Suprapubic skin (tissue), 4 donors: Measurements from ENCODE around the gene AGPS.

Experiments
- CTCF ChIP-seq, 2 donors: fragments of 200-600 bp in 1 of 2; fragments of 450-650 bp in 1 of 2; sonication (generic) in 1 of 2; IDR thresholded peaks; one replicate each; pipeline ENCODE4 v1.5.1; 2016 to 2019; ENCODE audit warnings: antibody characterized with exemption in 2 of 2, mild to moderate bottlenecking in 1 of 2, moderate library complexity in 1 of 2
- POLR2A ChIP-seq, 2 donors: fragments of 450-650 bp; IDR thresholded peaks; one replicate each; pipeline ENCODE4 v1.6.1; 2017; ENCODE audit warnings: antibody characterized with exemption in 2 of 2, mild to moderate bottlenecking in 2 of 2, moderate library complexity in 2 of 2
- POLR2AphosphoS5 ChIP-seq, 3 donors: sonication (generic); formaldehyde crosslinking; IDR thresholded peaks; one replicate each; pipeline ENCODE4 v1.6.1; 2017; ENCODE audit warnings: antibody characterized with exemption in 3 of 3

DNA sequence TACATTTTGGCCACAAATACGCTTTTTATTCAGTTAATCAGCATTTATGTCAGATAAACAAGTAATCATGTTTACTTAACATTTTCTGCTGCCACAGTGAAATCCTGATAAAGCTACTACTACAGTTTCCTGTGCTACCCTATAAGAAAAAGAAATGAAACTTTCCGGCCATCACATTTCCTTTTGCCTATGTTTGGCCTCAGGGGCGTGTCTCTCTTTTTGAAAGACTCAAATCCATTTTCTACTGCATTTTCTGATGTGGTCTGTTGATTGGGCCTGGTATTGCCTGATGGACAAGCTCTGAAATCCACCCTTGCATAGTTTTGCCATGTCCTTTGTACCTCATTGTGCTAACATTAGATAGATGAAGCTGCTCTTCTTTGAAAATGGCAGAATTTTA is 152.6 kb downstream of the AGPS start:
- TF ChIP-seq POLR2A (IDR thresholded peaks at IDR 0.05): no peak
- TF ChIP-seq POLR2AphosphoS5 (IDR thresholded peaks at IDR 0.05): no peak
- no peak for TF ChIP-seq CTCF (IDR thresholded peaks at IDR 0.05)
